Ovary (tissue), 9 donors: Measurements from ENCODE around the gene EFCAB10. TPM values are rescaled to one million over a fixed set of nuclear protein-coding genes. Genes with fewer than 3 reads are reported as not detected.

Source experiments
- DNase-seq, 5 donors: peaks; one replicate each; pipeline ENCODE4 v3.0.0-alpha.2; 2019 to 2020
- H3K27ac ChIP-seq, 2 donors: fragments of 200-600 bp; one replicate each; pipeline versions ENCODE4 v1.5.1 to v1.8.0; 2019 to 2022
- H3K27me3 ChIP-seq: fragments of 200-600 bp; one replicate; pipeline ENCODE4 v1.8.0; 2022
- H3K36me3 ChIP-seq: fragments of 200-600 bp; sonication (generic); one replicate; pipeline ENCODE4 v1.5.1; 2019
- H3K4me1 ChIP-seq: one replicate; pipeline ENCODE4 v1.8.1; 2013; ENCODE audit warnings: mild to moderate bottlenecking, moderate library complexity; ENCODE audit not compliant: insufficient read depth
- H3K4me3 ChIP-seq: fragments of 200-600 bp; sonication (generic); one replicate; pipeline ENCODE4 v1.5.1; 2017
- H3K9me3 ChIP-seq, 2 donors: fragments of 200-600 bp in 1 of 2; sonication (generic) in 1 of 2; one replicate each; pipeline versions ENCODE4 v1.5.1 to v1.8.1; 2013 to 2019; ENCODE audit warnings: mild to moderate bottlenecking in 1 of 2, moderate library complexity in 1 of 2
- CTCF ChIP-seq, 3 donors: fragments of 450-650 bp in 2 of 3; fragments of 200-600 bp in 1 of 3; IDR thresholded peaks; one replicate each; pipeline versions ENCODE4 v1.5.1 to v1.8.0; 2016 to 2022; ENCODE audit warnings: antibody characterized with exemption in 3 of 3, mild to moderate bottlenecking in 1 of 3
- EP300 ChIP-seq: sonication (generic); formaldehyde crosslinking; IDR thresholded peaks from one replicate; pipeline ENCODE4 v1.6.1; 2017; ENCODE audit warnings: antibody characterized with exemption
- POLR2A ChIP-seq: fragments of 450-650 bp; IDR thresholded peaks from one replicate; pipeline ENCODE4 v1.6.1; 2017; ENCODE audit warnings: antibody characterized with exemption, mild to moderate bottlenecking, moderate library complexity
- WGBS, 3 donors: extraction: QIAGEN DNeasy Blood & Tissue Kit in 1 of 3; methylation state at CpG; one replicate each; pipeline versions ENCODE4 v1.1.5 to v1.1.7; 2013 to 2017; 5-methylcytosine and 5-hydroxymethylcytosine counted together
- intact Hi-C, 4 donors: fragments of 100-400 bp; cut with DNase I; formaldehyde crosslinking; loops; one replicate each; pipeline versions ENCODE4 v1.11.0 to v1.15.1; 2022 to 2023
- polyA plus RNA-seq, 2 donors: library from polyadenylated mRNA; stranded (reverse); fragments of 200-250 nt in 1 of 2; fragments of 350-450 nt in 1 of 2; fragmentation: Illumina TruSeq in 1 of 2; extraction: RNeasy Lipid Tissue Mini Kit (QIAGEN cat#74804) in 1 of 2; gene quantifications; one replicate each; pipeline ENCODE4 v1.2.3, GENCODE V29; 2013 to 2014
- total RNA-seq, 7 donors: library from RNA; depleted of rRNA in 2 of 7; stranded (reverse); fragments of >200 nt in 2 of 7; fragmentation: NEBNext Ultra II Directional in 3 of 7; extraction: Animal tissue kit (Norgen Biotek cat#: 25700) in 3 of 7; gene quantifications; one replicate each; pipeline versions ENCODE4 v1.1.0 to v1.2.4, GENCODE V29; 2016 to 2023
- donor health status: DM: no; HTN: no; CAD: no; lungs with moderate emphysema.
- donor health status: DM: no; HTN: no; CAD: no.
- donor health status: Bipolar disorder and iron deficiency.
- donor health status: DM: yes; HTN: yes; CAD: no.
- donor health status: DM: no; HTN: no; CAD: no.
- donor health status: DM: yes; HTN: yes; CAD: no.

EFCAB10 gene
- total and polyA plus RNA-seq, 9 donors = 0.22 to 11.8 (median 0.78) TPM; not detected in 3

DNA sequence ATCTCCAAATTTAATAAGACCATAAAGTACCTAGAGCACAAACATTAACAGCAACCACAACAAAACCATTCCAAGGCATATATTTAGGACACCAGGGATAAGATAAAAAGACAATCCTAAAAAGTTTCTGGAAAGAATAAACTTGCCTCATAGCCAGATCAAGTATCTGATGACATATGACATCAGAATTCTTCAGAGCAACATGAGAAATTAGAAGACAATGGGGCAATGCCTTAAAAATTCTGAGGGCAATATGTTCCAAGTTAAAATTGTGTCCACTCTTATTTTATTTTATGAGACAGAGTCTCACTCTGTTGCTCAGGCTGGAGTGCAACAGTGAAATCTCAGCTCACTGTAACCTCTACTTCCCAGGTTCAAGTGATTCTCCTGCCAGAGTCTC is 2.8 kb downstream of the EFCAB10 start:
- Histone ChIP-seq H3K27ac (no peak overlapping the region), H3K27me3 (no peaks in the 10 kb centered on the region), H3K4me3 (no peak overlapping the region), H3K36me3 (no peaks in the 10 kb centered on the region), H3K4me1 (peaks cover 3% of the 10 kb centered on the region), H3K9me3 (no peaks in the 10 kb centered on the region)
- no peak for TF ChIP-seq CTCF (IDR thresholded peaks at IDR 0.05)
- TF ChIP-seq POLR2A = no peak
- TF ChIP-seq EP300 = no peak
- intact Hi-C loops = no loop called here
- DNase-seq = no peak

DNA sequence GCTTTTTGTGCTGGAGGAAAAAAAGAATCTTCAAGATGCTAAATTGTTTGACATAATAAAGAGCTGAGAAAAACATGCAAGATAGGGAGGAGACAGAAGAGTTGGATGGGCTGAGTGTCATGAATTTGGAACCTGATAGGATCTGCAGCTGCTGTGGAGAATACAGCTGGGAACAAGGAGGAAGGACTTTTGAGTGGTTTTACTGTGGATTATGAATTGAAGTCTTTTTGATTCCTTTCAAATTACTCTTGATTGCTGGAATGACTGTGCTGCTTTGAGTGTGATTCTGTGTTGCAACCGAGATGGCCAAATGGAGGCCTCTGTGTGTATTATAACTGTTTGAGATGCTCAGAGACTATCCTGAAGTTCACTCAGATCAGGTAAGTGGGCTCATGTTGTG is 4.0 kb downstream of the EFCAB10 start:
- Histone ChIP-seq H3K4me1 (peaks cover 3% of the 10 kb centered on the region), H3K4me3 (no peak overlapping the region), H3K36me3 (no peaks in the 10 kb centered on the region), H3K27ac (no peak overlapping the region), H3K9me3 (no peaks in the 10 kb centered on the region), H3K27me3 (no peaks in the 10 kb centered on the region)
- 74 to 85% (median 82%) methylated on average over 1 of the region's 1 CpG for WGBS, 3 donors
- intact Hi-C loops = no loop called here
- no peak for DNase-seq
- TF ChIP-seq POLR2A (no peak), CTCF (IDR thresholded peaks at IDR 0.05) (no peak)

DNA sequence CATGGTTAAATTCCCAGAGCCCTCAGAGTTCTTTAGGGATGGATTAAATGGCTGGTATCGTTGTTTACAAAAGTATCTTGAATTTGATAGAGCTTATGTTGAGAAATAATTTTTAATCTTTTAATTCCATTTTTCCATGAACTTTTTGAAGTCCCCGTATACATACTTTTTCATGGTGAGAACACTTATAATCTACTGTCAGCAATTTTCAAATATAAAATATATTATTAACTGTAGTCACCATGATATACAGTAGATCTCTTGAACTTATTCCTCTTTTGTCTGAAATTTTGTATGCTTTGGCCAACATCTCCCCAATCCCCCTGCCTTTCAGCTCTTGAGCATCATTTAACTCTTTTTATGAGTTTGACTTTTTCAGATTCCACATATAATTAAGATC is 9.4 kb downstream of the EFCAB10 start:
- no peak overlapping the region for H3K27ac ChIP-seq
- no peaks in the 10 kb centered on the region for H3K36me3 ChIP-seq
- intact Hi-C loops = no loop called here
- H3K4me1 ChIP-seq = no peaks in the 10 kb centered on the region
- WGBS, 3 donors = 82 to 92% (median 88%) methylated on average over 2 of the region's 2 CpGs
- no peaks in the 10 kb centered on the region for H3K9me3 ChIP-seq
- TF ChIP-seq EP300 (no peak), CTCF (IDR thresholded peaks at IDR 0.05) (no peak), POLR2A (no peak)
- no peak for DNase-seq
- H3K27me3 ChIP-seq = no peaks in the 10 kb centered on the region
- no peak overlapping the region for H3K4me3 ChIP-seq

GRCh38 chr7:105567821-105568220 is 13.5 kb downstream of the EFCAB10 start:
- Histone ChIP-seq H3K4me1 (no peaks in the 10 kb centered on the region), H3K4me3 (no peak overlapping the region), H3K36me3 (no peaks in the 10 kb centered on the region), H3K27ac (no peak overlapping the region), H3K9me3 (no peaks in the 10 kb centered on the region), H3K27me3 (no peaks in the 10 kb centered on the region)
- 82 to 89% (median 88%) methylated on average over 3 of the region's 3 CpGs for WGBS, 3 donors
- intact Hi-C loops = no loop called here
- DNase-seq = no peak
- TF ChIP-seq CTCF (IDR thresholded peaks at IDR 0.05) (no peak), POLR2A (no peak), EP300 (no peak)

DNA sequence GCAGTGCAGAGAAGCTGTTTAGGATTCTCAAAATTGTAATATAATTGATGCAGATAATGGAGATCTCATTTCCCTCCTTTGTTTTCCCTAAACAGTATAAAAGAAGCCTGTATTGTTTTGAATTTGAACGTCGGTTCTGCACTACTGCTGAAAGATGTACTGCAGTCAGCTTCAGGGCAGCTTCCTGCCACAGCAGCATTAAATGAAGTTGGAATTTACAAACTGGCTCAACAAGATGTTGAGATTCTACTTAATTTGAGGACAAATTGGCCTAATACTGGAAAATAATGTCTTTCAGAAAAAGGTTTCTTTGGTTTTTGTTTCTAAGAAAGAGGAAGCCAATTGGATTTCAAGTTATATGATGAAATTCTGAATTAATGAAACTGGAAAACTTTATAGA is 14.3 kb downstream of the EFCAB10 start:
- no peak for TF ChIP-seq CTCF (IDR thresholded peaks at IDR 0.05)
- TF ChIP-seq EP300 = no peak
- TF ChIP-seq POLR2A = no peak
- H3K9me3 ChIP-seq = no peaks in the 10 kb centered on the region
- no peaks in the 10 kb centered on the region for H3K4me1 ChIP-seq
- H3K27me3 ChIP-seq = no peaks in the 10 kb centered on the region
- no peak for DNase-seq
- H3K36me3 ChIP-seq = no peaks in the 10 kb centered on the region
- H3K27ac ChIP-seq = no peak overlapping the region
- intact Hi-C loops = no loop called here
- 10 to 45% (median 19%) methylated on average over 2 of the region's 2 CpGs for WGBS, 3 donors
- H3K4me3 ChIP-seq = no peak overlapping the region
